Keratinocyte (primary cell): Measurements from ENCODE around the gene NCOA7.

Experiments
- EZH2 ChIP-seq: IDR thresholded peaks from one replicate; pipeline ENCODE4 v1.6.1; 2012; ENCODE audit warnings: inconsistent platforms, mild to moderate bottlenecking, low read length, moderate library complexity
- TF ChIP-seq, protein P1 (sequence below), 3 experiments: IDR thresholded peaks in 1 of 3; conservative IDR thresholded peaks in 1 of 3; optimal IDR thresholded peaks in 1 of 3; 2 replicates in 2 of 3; 3 replicates in 1 of 3; pipeline versions ENCODE3 to v1.5.1; 2011; ENCODE audit warnings: low read length in 3 of 3, mild to moderate bottlenecking in 3 of 3, moderate library complexity in 2 of 3, control low read depth in 1 of 3, inconsistent platforms in 1 of 3; ENCODE audit not compliant: insufficient read depth in 2 of 3; ENCODE audit errors: extremely low read depth in 1 of 3

DNA sequence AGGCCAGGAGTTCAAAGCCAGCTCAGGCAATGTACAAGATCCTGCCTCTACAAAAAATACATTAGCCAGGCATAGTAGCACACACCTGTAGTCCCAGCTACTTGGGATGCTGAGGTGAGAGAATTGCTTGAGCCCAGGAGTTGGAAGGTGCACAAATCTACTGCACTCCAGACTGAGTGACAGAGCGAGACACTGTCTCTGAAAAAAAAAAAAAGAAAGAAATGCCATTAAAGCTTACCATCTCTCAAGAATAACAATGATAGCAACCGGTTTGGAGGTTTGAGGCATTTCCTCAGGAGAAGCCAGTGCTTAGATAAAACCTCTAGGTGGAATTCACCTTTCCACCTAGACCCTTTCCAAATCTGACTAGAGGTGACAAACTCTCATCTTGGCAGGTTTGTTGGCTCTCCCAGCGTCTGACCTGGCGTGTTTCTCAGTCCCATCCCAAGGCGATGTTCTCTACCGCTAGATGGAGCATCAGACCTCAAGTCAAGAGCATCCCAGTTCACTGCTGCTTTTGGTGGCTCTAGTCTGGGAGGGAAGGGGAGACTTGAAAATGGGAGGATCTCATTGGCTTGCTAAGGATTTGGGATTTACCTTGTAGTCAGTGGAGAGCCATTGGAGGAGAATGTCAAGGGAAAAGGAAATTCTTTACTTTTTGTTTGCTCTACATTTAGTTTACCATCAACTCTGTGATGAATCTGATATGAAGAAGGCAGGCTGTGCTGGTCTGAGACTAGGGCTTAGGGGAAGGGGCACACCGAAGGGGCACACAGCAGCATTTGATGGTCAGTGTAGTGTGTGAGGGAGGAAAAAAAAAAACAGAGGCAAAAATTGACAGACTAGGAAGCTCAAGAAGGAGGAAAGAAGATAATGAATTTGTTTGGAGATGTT lies 67.9 kb downstream of the NCOA7 start:
- TF ChIP-seq, protein P1, sequence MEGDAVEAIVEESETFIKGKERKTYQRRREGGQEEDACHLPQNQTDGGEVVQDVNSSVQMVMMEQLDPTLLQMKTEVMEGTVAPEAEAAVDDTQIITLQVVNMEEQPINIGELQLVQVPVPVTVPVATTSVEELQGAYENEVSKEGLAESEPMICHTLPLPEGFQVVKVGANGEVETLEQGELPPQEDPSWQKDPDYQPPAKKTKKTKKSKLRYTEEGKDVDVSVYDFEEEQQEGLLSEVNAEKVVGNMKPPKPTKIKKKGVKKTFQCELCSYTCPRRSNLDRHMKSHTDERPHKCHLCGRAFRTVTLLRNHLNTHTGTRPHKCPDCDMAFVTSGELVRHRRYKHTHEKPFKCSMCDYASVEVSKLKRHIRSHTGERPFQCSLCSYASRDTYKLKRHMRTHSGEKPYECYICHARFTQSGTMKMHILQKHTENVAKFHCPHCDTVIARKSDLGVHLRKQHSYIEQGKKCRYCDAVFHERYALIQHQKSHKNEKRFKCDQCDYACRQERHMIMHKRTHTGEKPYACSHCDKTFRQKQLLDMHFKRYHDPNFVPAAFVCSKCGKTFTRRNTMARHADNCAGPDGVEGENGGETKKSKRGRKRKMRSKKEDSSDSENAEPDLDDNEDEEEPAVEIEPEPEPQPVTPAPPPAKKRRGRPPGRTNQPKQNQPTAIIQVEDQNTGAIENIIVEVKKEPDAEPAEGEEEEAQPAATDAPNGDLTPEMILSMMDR (optimal IDR thresholded peaks at IDR 0.05 in 1 of 3, IDR thresholded peaks at IDR 0.05 in 1 of 3, conservative IDR thresholded peaks at IDR 0.05 in 1 of 3; ENCODE audit: extremely low read depth in 1 of 3, insufficient read depth in 2 of 3, low read length in 3 of 3) = peak; percentile 89 to 95 (median 93)
- no peak for TF ChIP-seq EZH2
